Fibroblast of the conjunctiva (primary cell): ENCODE measurements around the gene RREB1.
A peak's percentile ranks its signal among the peaks of the same experiment; 100 is the strongest.

Source experiments
- DNase-seq: peaks from one replicate; pipeline ENCODE4 v3.0.0-alpha.2; 2010; ENCODE audit warnings: low read depth

The RREB1 gene

DNA sequence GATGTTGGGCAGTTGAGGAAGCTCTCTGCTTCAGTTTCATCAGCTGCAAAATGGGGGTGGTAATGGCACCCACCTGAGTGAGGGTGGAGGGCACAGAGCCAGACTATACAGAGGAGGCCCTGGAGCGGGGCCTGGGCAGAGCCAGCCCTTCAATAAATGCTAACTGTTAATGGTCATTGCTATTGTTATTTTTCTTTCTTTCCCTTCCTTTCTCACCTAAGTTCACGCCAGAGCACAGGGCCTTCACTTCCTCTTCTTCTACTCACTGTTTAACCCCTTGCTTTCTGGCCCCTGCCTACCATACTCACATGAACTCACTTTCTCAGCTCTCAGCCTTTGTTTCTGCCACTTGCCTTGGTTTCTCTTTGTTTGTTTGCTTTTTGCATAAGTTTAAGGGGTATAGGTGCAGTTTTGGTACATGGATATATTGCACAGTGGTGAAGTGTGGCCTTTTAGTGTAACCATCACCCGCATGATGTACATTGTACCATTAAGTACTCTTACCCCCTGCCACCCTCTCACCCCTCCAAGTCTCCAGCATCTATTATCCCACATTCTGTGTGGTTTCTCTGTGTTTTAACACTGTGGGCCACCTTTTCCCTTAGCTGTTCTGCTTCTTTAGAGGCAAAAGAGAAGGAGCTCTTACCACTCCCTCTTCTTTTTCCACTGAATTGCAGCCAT, 7.5 kb upstream of the RREB1 start:
- DNase-seq, result no peak

DNA sequence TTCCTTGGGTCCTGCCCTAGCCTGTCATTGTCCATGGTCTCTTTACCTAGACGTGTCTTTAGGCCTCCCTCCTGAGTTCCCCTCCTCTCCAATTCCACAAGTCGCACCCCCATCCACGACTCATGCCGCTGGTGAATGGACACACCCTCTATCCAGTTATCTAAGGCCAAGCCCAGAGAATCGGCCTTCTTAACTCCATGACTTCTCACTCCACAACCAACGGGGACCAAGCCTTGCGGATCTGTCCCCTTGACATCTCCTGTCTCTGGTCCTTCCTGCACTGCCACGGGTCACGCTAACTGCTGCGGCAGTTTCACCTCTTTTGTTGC, 7.0 kb upstream of the RREB1 start:
- DNase-seq, result no peak

GRCh38 chr6:7101290-7101689, 6.5 kb upstream of the RREB1 start:
- DNase-seq, result no peak

DNA sequence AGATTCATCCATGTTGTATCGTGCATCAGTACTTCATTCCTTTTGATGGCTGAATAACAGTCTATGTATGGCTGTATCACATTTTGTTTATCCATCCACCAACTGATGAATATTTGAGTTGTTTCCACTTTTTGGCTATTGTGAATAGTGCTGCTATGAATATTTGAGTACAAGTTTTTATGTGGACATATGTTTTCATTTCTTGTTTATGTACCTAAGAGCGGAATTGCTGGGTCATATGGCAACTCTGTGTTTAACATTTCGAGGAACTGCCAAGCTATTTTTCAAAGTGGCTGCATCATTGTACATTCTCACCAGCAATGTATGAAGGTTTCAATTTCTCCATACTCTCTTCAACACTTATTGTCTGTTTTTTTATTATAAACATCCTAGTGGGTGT, 3.0 kb upstream of the RREB1 start:
- no peak for DNase-seq

GRCh38 chr6:7106215-7106751, 1.5 kb upstream of the RREB1 start:
- DNase-seq, result no peak

- DNase-seq, result no peak
These were observed 796 bp upstream of the RREB1 start for GRCh38 chr6:7106752-7107577.

DNA sequence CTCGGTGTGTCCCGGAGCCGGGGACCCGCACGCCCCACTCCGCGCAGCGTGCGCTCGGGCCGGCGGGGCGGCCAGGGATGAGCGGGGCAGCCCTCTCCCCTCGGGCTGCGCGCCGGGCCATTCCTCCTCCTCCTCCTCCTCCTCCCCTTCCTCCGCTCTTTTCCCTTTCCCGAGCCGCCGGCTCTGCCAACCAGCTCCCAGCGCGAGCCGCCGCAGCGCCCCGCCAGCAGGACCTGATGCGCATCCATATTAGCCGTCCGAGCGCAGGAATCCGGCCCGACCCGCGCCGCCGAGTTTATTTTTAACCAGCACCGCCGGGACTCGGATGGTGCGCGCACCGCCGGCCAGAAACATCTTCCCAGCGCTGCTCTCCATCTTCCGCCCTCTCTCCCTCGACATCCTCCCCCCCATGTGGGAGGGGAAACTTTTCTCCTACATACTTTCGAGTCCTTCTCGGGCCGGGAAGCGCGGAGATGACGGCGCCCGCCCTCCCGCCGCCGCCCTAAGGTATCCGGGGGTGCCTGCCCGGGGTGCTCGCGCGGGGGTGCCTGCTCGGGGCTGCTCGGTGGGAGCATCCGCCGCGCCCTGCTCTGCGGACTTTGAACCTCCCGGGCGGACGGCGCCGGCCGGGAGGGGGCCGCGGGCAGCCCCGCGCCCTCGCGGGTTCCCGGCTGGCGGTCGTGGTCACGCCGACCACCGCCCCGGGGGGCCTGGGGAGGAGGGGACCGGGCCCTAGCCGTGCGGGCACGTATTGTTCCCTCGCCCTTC, 619 bp downstream of the RREB1 start:
- DNase-seq, result no peak

DNA sequence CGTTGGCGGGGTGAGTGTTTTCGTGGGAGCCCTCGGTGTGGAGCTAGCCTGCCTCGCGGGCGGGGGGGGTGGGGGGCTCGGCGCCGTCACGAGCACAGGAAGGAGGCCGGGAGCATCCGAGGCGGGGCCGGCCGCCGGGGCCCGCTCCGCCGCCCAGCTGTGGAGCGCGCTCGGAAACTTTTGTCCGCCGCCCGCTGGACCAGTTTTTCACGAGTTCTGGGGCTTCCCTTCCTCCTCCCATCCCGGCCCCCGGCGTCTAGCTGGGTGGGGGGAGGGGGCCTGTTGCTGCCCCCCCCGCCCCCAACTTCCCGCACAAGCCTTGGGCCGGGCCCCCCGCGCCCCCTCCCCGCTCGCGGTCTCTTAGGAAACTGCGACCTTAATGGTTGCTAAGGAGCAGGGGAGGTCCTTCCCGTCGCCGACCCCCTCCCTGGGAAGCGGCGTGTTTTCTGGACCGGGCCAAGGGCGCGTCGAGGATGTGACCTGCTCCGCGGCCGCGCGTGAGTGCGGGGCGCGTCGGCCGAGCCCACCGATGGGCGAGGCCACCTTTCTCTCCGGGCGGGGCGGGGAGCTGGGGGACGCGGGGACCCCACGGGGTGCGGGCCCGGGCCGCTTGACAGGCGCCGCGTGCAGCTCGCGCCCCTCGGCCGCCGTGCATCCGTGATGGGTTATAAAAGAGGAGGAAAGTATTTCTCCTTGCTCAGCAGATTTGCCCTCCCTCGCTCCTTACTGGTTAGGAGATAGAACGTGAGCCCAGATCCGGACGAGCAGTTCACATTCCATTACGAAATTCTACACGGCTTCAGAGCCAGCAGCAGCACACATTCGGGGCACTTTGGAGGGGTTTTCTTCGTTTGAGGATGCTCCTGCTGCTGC, 1.4 kb downstream of the RREB1 start:
- DNase-seq, result peak; percentile 55

- no peak for DNase-seq
These were observed 2.5 kb downstream of the RREB1 start for GRCh38 chr6:7110092-7110792.

DNA sequence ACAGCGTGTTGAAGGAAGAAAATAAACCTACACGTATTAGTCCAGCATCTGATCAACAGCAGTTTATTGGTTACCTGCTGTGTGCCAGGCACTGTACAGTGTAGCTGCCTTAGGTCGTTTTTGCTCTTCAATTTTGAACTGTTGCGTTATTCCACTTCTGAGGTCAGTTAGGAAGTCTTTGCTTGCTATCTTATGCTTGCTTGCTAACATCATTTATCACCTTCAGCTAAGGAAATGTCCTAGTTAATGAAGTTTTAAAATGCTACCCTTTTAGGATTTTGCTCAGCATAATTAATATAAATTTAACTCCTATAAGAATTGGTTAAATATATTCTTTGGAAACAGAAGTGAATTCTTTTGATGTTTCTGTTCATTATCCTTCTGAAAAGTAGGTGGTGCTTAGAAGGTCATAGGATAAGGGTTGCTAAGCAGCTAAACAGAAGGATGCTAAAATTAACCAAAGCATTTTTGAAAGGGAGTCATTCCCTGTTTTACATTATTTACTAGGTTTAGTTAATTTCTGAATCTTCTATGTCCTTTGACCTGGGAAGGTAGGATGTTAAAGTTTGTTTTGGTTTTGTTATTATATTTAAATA, 3.4 kb downstream of the RREB1 start:
- no peak for DNase-seq

DNA sequence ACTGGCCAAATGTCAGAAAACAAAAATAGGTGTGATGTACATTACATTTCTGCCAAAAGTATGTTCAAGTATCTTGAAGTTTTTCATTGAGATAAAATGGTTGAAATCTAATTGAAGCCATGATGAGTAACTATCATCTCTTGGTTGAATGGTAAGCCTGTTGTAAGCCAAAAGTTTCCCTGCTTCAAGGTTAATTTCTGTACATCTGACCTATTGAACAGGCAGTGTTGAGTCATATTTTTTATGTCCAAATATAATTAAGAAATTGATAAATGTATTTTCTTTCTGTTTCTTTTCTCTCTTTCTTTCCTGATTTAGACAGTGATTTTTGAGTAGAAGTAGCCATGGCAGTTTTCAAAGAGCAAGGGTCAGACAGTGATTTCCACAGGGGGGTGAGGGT, 4.4 kb downstream of the RREB1 start:
- DNase-seq, result no peak

- no peak for DNase-seq
These were observed 5.1 kb downstream of the RREB1 start for GRCh38 chr6:7112741-7113313.

- no peak for DNase-seq
These were observed 7.1 kb downstream of the RREB1 start for GRCh38 chr6:7114744-7115458.

DNA sequence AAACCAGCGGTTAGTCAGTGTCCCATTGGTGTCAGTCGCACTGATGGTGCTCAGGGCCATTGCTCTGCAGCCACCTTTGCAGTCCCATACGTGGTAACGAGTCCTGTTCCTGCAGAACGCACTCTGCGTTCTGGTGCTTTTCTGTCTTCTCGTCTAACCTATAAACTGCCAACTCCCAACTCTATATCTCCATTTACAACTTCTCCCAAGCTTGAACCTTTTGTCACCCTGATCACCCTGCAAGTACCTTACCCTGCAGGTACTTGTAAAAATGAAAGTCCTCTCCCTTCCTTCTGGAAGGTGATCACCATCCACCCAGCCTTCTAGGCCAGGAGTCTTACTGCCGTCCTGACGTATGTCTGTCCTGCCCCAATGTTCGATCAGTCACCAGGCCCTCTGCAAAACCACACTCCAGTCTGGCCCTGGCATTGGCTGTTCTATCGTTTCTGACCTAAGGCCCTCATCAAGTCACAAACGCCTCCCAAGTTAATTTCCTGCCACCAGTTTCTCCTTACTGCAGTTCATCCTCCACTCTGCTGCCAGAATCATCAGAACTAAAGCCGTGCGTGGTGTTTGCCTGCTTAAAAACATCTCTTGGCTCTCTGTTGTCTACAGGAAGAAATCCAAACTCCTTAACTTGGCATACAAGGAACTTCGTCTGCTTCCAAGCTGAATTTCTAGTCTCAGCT, 7.9 kb downstream of the RREB1 start:
- DNase-seq, result no peak

DNA sequence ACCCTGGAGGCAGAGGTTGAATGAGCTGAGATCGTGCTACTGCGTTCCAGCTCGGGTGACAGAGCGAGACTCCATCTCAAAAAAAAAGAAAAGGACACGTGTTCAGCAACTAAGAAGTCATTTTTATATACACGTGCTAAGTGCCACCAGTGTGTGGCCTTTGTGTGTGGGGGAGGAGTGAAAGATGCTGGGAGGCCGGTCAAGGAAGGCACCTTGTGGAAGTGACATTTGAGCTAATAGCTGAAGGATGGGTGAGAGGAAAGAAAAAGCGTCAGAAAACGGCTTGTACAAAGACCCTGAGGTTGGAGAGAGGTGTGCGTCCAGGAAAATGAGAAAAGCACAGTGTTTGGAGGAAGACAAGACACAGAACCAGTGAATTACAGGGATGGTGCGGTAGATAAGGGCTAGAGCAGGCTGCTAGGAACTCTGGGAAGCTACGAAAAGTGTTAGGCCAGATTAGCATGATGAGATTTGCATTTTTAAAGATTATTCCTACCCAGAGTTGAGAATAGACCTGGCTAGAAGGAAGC, 11.6 kb downstream of the RREB1 start:
- no peak for DNase-seq

- DNase-seq, result no peak
These were observed 14.0 kb downstream of the RREB1 start for GRCh38 chr6:7121700-7122241.

GRCh38 chr6:7122684-7123083, 14.9 kb downstream of the RREB1 start:
- DNase-seq, result no peak

- DNase-seq, result no peak
These were observed 16.4 kb downstream of the RREB1 start for GRCh38 chr6:7124114-7124513.

DNA sequence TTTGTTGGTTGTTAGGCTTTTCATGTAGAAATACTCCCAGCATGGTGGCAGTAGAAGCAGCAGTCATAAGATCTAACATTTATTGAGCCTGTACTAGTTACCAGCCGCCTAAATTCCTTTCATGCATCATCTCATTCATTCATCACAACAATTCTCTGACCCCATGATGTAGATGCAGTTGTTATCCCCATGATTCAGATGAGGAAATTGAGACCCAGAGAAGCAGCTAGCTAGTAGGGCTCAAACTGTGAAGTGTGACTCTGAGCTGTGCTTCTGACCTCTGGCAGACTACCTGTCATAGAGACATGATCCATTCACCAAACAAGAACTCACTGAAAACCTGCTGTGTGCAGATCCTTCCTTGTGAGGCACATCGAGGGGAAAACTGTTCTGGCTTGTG, 16.9 kb downstream of the RREB1 start:
- no peak for DNase-seq
